H1 (cell line): ENCODE results near the gene CTRL. TPM values are rescaled to one million over a fixed set of nuclear protein-coding genes. Genes with fewer than 3 reads are reported as not detected.

ENCODE experiments used
- CTCF ChIA-PET: fragments of 300-600 bp; sonication (Branson Sonifier 250); formaldehyde crosslinking; loops from one replicate; lab custom pipeline; 2021; ENCODE audit not compliant: partially characterized antibody; lab: Charles Lee
- POLR2A ChIA-PET: fragments of 300-600 bp; sonication (Branson Sonifier 250); formaldehyde crosslinking; loops from one replicate; lab custom pipeline; 2021; ENCODE audit warnings: inconsistent platforms; ENCODE audit not compliant: partially characterized antibody; lab: Charles Lee
- DNase-seq, 2 experiments: peaks; one replicate each; pipeline versions ENCODE4 v3.0.0 to v3.0.0-alpha.2; 2010 to 2022; ENCODE audit warnings: low spot score in 2 of 2, low read depth in 1 of 2, mixed read lengths in 1 of 2
- FAIRE-seq: peaks from 2 replicates; lab custom pipeline; 2011; peaks lifted over from hg19 to GRCh38; lab: Jason Lieb, UNC
- H2AFZ ChIP-seq: 2 replicates; pipeline ENCODE4 v1.8.1; 2012; ENCODE audit warnings: low read length, inconsistent platforms
- H2AK5ac ChIP-seq: 2 replicates; pipeline ENCODE4 v1.6.1; 2013; ENCODE audit warnings: low read depth, low read length
- H2BK120ac ChIP-seq: replicated peaks from 2 replicates; pipeline ENCODE3; 2013; ENCODE audit warnings: low read depth, low read length, inconsistent platforms
- H2BK12ac ChIP-seq: 2 replicates; pipeline ENCODE4 v1.6.1; 2013; ENCODE audit warnings: low read depth, low read length
- H2BK15ac ChIP-seq: 2 replicates; pipeline ENCODE4 v1.6.1; 2013; ENCODE audit warnings: low read length
- H2BK20ac ChIP-seq: 2 replicates; pipeline ENCODE4 v1.6.1; 2013; ENCODE audit warnings: low read length
- H2BK5ac ChIP-seq: 2 replicates; pipeline ENCODE4 v1.6.1; 2013; ENCODE audit warnings: low read depth, low read length
- H3K14ac ChIP-seq: 2 replicates; pipeline ENCODE4 v1.6.1; 2013; ENCODE audit warnings: inconsistent platforms; ENCODE audit not compliant: insufficient read length
- H3K18ac ChIP-seq: 2 replicates; pipeline ENCODE4 v1.6.1; 2013; ENCODE audit warnings: low read length; ENCODE audit errors: extremely low read depth
- H3K23ac ChIP-seq: 2 replicates; pipeline ENCODE4 v1.6.1; 2013; ENCODE audit warnings: inconsistent platforms; ENCODE audit not compliant: insufficient read length
- H3K23me2 ChIP-seq: 2 replicates; pipeline ENCODE4 v1.6.1; 2013; ENCODE audit warnings: low read depth, low read length
- H3K27ac ChIP-seq: 2 replicates; pipeline ENCODE4 v1.6.1; 2011; ENCODE audit warnings: low read depth, low read length, inconsistent platforms
- H3K27me3 ChIP-seq, 4 experiments: replicated peaks in 1 of 4; 1 replicate in 1 of 4; 2 replicates in 3 of 4; pipeline versions ENCODE4 v1.6.1 to v1.8.1; 2011 to 2013; ENCODE audit warnings: low read length in 3 of 4, mild to moderate bottlenecking in 3 of 4, inconsistent platforms in 2 of 4, mixed read lengths in 2 of 4, moderate library complexity in 1 of 4; ENCODE audit not compliant: control insufficient read depth in 3 of 4, insufficient read depth in 3 of 4; ENCODE audit errors: extremely low read depth in 1 of 4
- H3K36me3 ChIP-seq, 4 experiments: 2 replicates each; pipeline versions ENCODE4 v1.6.1 to v1.8.1; 2011 to 2013; ENCODE audit warnings: mild to moderate bottlenecking in 4 of 4, low read length in 3 of 4, moderate library complexity in 2 of 4, control low read depth in 1 of 4, inconsistent platforms in 1 of 4; ENCODE audit not compliant: insufficient read depth in 4 of 4, control insufficient read depth in 2 of 4
- H3K4ac ChIP-seq: replicated peaks from 2 replicates; pipeline ENCODE3; 2013; ENCODE audit warnings: low read length, low read depth, mixed read lengths, inconsistent platforms; ENCODE audit not compliant: insufficient read length
- H3K4me1 ChIP-seq, 4 experiments: replicated peaks in 1 of 4; 1 replicate in 1 of 4; 2 replicates in 3 of 4; pipeline versions ENCODE4 v1.6.1 to v1.8.1; 2011 to 2013; ENCODE audit warnings: low read length in 3 of 4, inconsistent platforms in 2 of 4, mixed read lengths in 1 of 4; ENCODE audit not compliant: insufficient read depth in 4 of 4, control insufficient read depth in 3 of 4
- H3K4me2 ChIP-seq, 2 experiments: 2 replicates each; pipeline versions ENCODE4 v1.6.1 to v1.8.1; 2011 to 2013; ENCODE audit warnings: low read depth in 2 of 2, low read length in 2 of 2, control low read depth in 1 of 2, inconsistent platforms in 1 of 2, mild to moderate bottlenecking in 1 of 2; ENCODE audit not compliant: insufficient read depth in 1 of 2
- H3K4me3 ChIP-seq, 4 experiments: fragments of 200-600, 300-600 bp in 1 of 4; sonication (generic), shearing (Covaris generic), sonication (Bioruptor Twin) in 1 of 4; 2 replicates each; pipeline versions ENCODE4 v1.5.1 to v1.8.1; 2011 to 2016; ENCODE audit warnings: low read length in 4 of 4, low read depth in 3 of 4, control low read depth in 2 of 4, inconsistent platforms in 2 of 4, mild to moderate bottlenecking in 2 of 4, mixed read lengths in 1 of 4, moderate library complexity in 1 of 4; ENCODE audit not compliant: insufficient read depth in 2 of 4; ENCODE audit errors: extremely low read depth in 1 of 4
- H3K56ac ChIP-seq: replicated peaks from 2 replicates; pipeline ENCODE3; 2013; ENCODE audit warnings: low read depth, mild to moderate bottlenecking, mixed read lengths, low read length, inconsistent platforms; ENCODE audit not compliant: insufficient read length
- H3K79me1 ChIP-seq: 2 replicates; pipeline ENCODE4 v1.6.1; 2013; ENCODE audit warnings: low read depth, low read length, control low read depth
- H3K79me2 ChIP-seq, 2 experiments: 2 replicates each; pipeline versions ENCODE4 v1.6.1 to v1.8.1; 2012 to 2013; ENCODE audit warnings: low read length in 2 of 2, mild to moderate bottlenecking in 2 of 2, inconsistent platforms in 1 of 2; ENCODE audit not compliant: insufficient read depth in 2 of 2, control insufficient read depth in 1 of 2
- H3K9ac ChIP-seq, 4 experiments: replicated peaks in 1 of 4; 1 replicate in 1 of 4; 2 replicates in 3 of 4; pipeline versions ENCODE4 v1.6.1 to v1.8.1; 2011 to 2013; ENCODE audit warnings: low read depth in 3 of 4, low read length in 3 of 4, control low read depth in 2 of 4, mild to moderate bottlenecking in 2 of 4, moderate library complexity in 2 of 4, inconsistent platforms in 1 of 4; ENCODE audit errors: extremely low read depth in 1 of 4
- H3K9me3 ChIP-seq, 2 experiments: 2 replicates each; pipeline versions ENCODE4 v1.6.1 to v1.8.1; 2012 to 2013; ENCODE audit warnings: mild to moderate bottlenecking in 2 of 2, moderate library complexity in 2 of 2, control low read depth in 1 of 2, inconsistent platforms in 1 of 2, low read depth in 1 of 2, low read length in 1 of 2, mixed read lengths in 1 of 2; ENCODE audit not compliant: insufficient read depth in 2 of 2
- H4K20me1 ChIP-seq, 2 experiments: replicated peaks in 1 of 2; 2 replicates each; pipeline versions ENCODE3 to v1.8.1; 2011 to 2013; ENCODE audit warnings: inconsistent platforms in 2 of 2, low read length in 2 of 2, mild to moderate bottlenecking in 1 of 2; ENCODE audit not compliant: insufficient read depth in 2 of 2, control insufficient read depth in 1 of 2
- H4K5ac ChIP-seq: 2 replicates; pipeline ENCODE4 v1.6.1; 2013; ENCODE audit warnings: low read length, low read depth, mixed read lengths, inconsistent platforms; ENCODE audit not compliant: insufficient read length
- H4K8ac ChIP-seq: 2 replicates; pipeline ENCODE4 v1.8.0; 2013; ENCODE audit warnings: mild to moderate bottlenecking, moderate library complexity, low read length, inconsistent platforms; ENCODE audit not compliant: insufficient read depth; ENCODE audit errors: extremely low read depth
- H4K91ac ChIP-seq: replicated peaks from 2 replicates; pipeline ENCODE3; 2013; ENCODE audit warnings: low read length, mixed read lengths, inconsistent platforms; ENCODE audit not compliant: insufficient read length
- JUND ChIP-seq: IDR thresholded peaks from 2 replicates; pipeline ENCODE4 v1.6.1; 2011; ENCODE audit warnings: mild to moderate bottlenecking, improper control_type of control experiment, low read length
- POU5F1 ChIP-seq: IDR thresholded peaks from 2 replicates; pipeline ENCODE4 v1.6.1; 2011; ENCODE audit warnings: low read depth, mild to moderate bottlenecking, low read length, moderate library complexity
- RAD21 ChIP-seq, 2 experiments: IDR thresholded peaks in 1 of 2; conservative IDR thresholded peaks in 1 of 2; 2 replicates each; pipeline ENCODE4 v1.6.1; 2011; ENCODE audit warnings: low read depth in 2 of 2, low read length in 2 of 2, improper control_type of control experiment in 1 of 2, inconsistent platforms in 1 of 2, mild to moderate bottlenecking in 1 of 2, moderate library complexity in 1 of 2
- SAP30 ChIP-seq: fragments of 300-600 bp; sonication (generic); IDR thresholded peaks from 2 replicates; pipeline ENCODE4 v1.7.1; 2012; ENCODE audit warnings: low read length, moderate library complexity, mild to moderate bottlenecking, inconsistent platforms; ENCODE audit not compliant: insufficient read depth, insufficient replicate concordance
- SIN3A ChIP-seq, 2 experiments: IDR thresholded peaks in 1 of 2; conservative IDR thresholded peaks in 1 of 2; 2 replicates each; pipeline ENCODE4 v1.6.1; 2011 to 2012; ENCODE audit warnings: low read length in 2 of 2, improper control_type of control experiment in 1 of 2, low read depth in 1 of 2, mild to moderate bottlenecking in 1 of 2
- SP4 ChIP-seq: IDR thresholded peaks from 2 replicates; pipeline ENCODE4 v1.6.1; 2012; ENCODE audit warnings: low read length, inconsistent platforms
- SRF ChIP-seq: IDR thresholded peaks from 2 replicates; pipeline ENCODE4 v1.6.1; 2011; ENCODE audit warnings: mild to moderate bottlenecking, low read depth, low read length, moderate library complexity
- TAF7 ChIP-seq: optimal IDR thresholded peaks from 2 replicates; pipeline ENCODE3; 2011; ENCODE audit warnings: low read depth, mild to moderate bottlenecking, inconsistent platforms, low read length, moderate library complexity, borderline replicate concordance
- TCF12 ChIP-seq: IDR thresholded peaks from 2 replicates; pipeline ENCODE4 v1.6.1; 2011; ENCODE audit warnings: low read depth, mild to moderate bottlenecking, low read length
- WGBS, 2 experiments: shearing (Covaris generic) in 1 of 2; methylation state at CpG; one replicate each; pipeline versions ENCODE4 v1.1.6 to v1.1.7; 2013 to 2015; ENCODE audit warnings: low lambda C conversion rate in 2 of 2, mixed read lengths in 2 of 2, inconsistent platforms in 1 of 2, low coverage in 1 of 2, missing lambda C conversion rate in 1 of 2; ENCODE audit not compliant: insufficient replicate concordance in 2 of 2, insufficient coverage in 1 of 2, insufficient read length in 1 of 2; ENCODE audit errors: extremely low coverage in 1 of 2, missing lambda C conversion rate in 1 of 2; 5-methylcytosine and 5-hydroxymethylcytosine counted together
- polyA plus RNA-seq, 7 experiments: library from polyadenylated mRNA; depleted of rRNA in 3 of 7; stranded (reverse) in 5 of 7; unstranded in 2 of 7; fragments of >200 nt in 5 of 7; fragments of 200-250 nt in 2 of 7; gene quantifications; 1 replicate in 5 of 7; 2 replicates in 1 of 7; 4 replicates in 1 of 7; pipeline versions ENCODE4 v1.2.1 to v1.2.3, GENCODE V29; 2011 to 2013; ENCODE audit warnings: missing spikeins in 2 of 7, mixed read lengths in 2 of 7
- total RNA-seq: library from RNA; stranded (reverse); fragmentation: NEBNext Ultra II Directional; extraction: Animal tissue kit (Norgen Biotek cat#: 25700); gene quantifications from 2 replicates; pipeline ENCODE4 v1.2.1, GENCODE V29; 2021

The CTRL gene
- total and polyA plus RNA-seq, 2 of the 8 experiments (the other 6 are each of a cell fraction or from before 2014, with no cell fraction given): 1.7 to 4.2 TPM

DNA sequence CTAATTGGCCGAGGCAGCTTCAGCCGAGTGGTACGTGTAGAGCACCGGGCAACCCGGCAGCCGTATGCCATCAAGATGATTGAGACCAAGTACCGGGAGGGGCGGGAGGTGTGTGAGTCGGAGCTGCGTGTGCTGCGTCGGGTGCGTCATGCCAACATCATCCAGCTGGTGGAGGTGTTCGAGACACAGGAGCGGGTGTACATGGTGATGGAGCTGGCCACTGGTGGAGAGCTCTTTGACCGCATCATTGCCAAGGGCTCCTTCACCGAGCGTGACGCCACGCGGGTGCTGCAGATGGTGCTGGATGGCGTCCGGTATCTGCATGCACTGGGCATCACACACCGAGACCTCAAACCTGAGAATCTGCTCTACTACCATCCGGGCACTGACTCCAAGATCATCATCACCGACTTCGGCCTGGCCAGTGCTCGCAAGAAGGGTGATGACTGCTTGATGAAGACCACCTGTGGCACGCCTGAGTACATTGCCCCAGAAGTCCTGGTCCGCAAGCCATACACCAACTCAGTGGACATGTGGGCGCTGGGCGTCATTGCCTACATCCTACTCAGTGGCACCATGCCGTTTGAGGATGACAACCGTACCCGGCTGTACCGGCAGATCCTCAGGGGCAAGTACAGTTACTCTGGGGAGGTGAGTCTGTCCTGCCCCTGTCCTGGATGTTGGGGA is 22.5 kb downstream of the CTRL start:
- Histone ChIP-seq H3K4me1 (no peaks in the 10 kb centered on the region), H3K4ac (no peak overlapping the region), H2AK5ac (no peak overlapping the region), H4K20me1 (peaks cover 2 to 3% of the 10 kb centered on the region in 2 experiments), H2BK5ac (no peak overlapping the region), H3K79me2 (no peaks in the 10 kb centered on the region), H2AFZ (no peak overlapping the region), H3K4me2 (no peak overlapping the region), H3K23ac (no peak overlapping the region), H3K23me2 (no peaks in the 10 kb centered on the region; the same call in 1 of the 2 replicates), H3K14ac (no peak overlapping the region), H3K9me3 (no peaks in the 10 kb centered on the region), H3K4me3 (no peak overlapping the region), H3K56ac (no peak overlapping the region), H3K27me3 (no peaks in the 10 kb centered on the region), H2BK20ac (no peak overlapping the region), H2BK15ac (no peak overlapping the region), H3K27ac (no peak overlapping the region), H3K18ac (no peak overlapping the region), H3K79me1 (peaks cover 8% of the 10 kb centered on the region; the same call in 1 of the 2 replicates), H3K36me3 (peaks cover 0 to 17% (median 5%) of the 10 kb centered on the region in 4 experiments; a peak in 5 of 8 replicates), H4K8ac (no peak overlapping the region), H4K91ac (no peak overlapping the region), H2BK12ac (no peak overlapping the region), H4K5ac (no peak overlapping the region), H3K9ac (no peak overlapping the region; a peak in 2 of 7 replicates), H2BK120ac (no peak overlapping the region)
- POLR2A ChIA-PET: interaction anchor here (0.5 to 3.4 kb wide), 4 partner anchors 13 to 74 kb away, joined by 3 to 9 read pairs (median 4); partner anchors contain the start of gene CENPT
- WGBS, 2 experiments: 95% methylated on average over 36 of the region's 36 CpGs; no CpG with 5 or more reads in 1 of the 2 experiments
- DNase-seq (no peak), FAIRE-seq (no peak)
- CTCF ChIA-PET: interaction anchor here (0.7 to 7.6 kb wide), 5 partner anchors 9 to 35 kb away, joined by 4 to 74 read pairs (median 6); partner anchors contain the start of genes LCAT and NRN1L
- TF ChIP-seq RAD21 (IDR thresholded peaks at IDR 0.05 in 1 of 2, conservative IDR thresholded peaks at IDR 0.05 in 1 of 2; ENCODE audit: low read depth in 2 of 2, low read length in 2 of 2) (no peak), SP4 (no peak), JUND (no peak), SRF (no peak), TAF7 (no peak), SAP30 (no peak), TCF12 (no peak), SIN3A (conservative IDR thresholded peaks at IDR 0.05 in 1 of 2, IDR thresholded peaks at IDR 0.05 in 1 of 2; ENCODE audit: low read depth in 1 of 2, low read length in 2 of 2) (no peak), POU5F1 (no peak)
